Measurements from ENCODE around the gene TINAGL1.

Gene TINAGL1

DNA sequence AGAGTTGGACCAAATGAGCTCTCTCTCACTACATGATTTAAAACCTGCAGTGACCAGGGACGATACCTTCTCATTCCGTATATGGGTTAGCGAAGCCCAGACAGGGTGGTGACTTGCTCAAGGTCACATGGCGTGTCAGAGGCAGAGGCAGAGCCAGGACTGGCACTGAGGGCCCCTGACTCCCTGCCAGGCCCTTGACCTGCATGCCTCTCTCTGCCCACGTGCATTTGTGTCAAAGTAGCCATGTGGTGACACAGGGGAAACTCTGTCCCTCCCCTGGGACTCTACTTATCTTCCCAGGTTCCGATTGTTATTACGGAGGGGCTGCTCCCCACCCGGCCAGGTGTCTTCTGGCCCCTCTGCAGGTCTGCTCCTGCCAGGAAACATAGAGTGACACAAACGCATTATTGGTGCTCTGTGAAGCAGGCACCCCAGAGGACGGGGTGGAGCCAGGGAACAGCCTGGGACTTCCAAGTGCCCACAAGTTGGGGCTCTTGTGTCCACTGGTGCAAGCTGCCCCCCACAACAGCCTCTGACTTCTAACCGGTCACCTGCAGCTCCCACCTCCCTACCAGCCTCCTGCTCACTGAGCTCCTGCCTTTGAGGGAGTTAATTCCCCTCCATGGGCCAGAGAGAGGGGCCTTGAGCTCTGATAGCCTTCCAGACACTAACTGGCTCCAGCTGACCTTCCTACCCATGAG lies 7.3 kb upstream of the TINAGL1 start:
- DNase-seq: no peak

DNA sequence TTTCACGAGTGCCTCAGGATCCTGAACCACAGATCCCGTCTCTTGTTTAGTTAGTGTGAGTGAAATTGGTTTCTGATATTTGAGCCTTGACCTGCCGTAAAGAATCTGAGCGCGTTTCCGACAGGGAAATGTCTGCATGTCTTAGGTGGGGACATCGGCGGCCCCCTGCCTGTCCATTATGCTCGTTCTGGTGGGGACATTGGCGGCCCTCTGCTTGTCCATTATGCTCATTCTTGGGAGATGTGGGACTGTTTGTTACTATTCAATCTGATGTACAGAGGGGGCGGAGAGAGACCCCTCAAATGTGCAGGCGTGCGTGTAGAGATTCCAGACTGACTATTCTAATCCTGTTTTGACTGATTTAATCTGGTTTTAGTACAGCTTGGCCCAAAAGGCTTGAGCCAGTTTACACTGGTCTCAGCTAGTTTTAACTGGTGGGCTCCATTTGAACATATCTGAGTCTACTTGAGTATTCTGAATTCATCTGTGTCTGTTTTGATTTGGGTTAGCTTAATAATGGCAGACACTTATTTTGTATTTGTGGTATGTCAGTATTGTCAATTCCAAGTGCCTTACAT lies 6.6 kb upstream of the TINAGL1 start:
- no peak for DNase-seq

DNA sequence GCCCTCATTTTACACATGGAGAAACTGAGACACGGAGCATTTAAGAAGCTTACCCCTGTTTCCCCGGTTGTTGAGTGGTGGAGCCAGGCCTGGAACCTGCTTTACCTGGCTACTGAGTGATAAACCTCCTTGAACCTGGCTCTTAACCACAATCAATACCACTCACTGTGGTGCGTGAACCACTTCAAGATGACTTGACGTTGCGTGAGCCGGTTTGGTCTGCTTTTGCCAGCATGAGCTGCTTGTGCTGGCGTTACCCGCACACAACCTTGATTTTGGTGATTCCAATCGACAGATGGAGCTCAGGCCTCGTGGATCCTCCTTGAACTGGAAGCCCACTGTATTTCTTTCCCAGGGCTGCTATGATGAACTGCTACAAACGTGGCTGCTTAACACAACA lies 6.1 kb upstream of the TINAGL1 start:
- DNase-seq: no peak

DNA sequence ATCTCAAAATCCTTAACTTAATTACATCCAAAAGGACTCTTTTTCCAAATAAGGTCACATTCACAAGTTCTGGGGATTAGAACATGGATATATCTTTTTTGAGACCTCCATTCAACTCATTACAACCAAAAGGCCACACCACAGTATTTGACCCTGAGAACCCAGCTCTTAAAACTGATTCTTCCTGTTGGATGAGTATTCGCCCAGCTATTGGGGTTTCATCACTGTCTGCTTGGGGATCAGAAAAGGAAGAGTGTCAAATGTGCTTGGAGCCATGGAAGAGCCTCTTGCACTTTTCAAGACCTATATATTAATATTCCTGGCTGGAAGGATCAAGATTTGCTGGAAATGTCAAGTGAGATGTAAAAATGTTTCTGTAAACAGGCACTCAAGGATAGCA lies 5.4 kb upstream of the TINAGL1 start:
- DNase-seq: no peak

DNA sequence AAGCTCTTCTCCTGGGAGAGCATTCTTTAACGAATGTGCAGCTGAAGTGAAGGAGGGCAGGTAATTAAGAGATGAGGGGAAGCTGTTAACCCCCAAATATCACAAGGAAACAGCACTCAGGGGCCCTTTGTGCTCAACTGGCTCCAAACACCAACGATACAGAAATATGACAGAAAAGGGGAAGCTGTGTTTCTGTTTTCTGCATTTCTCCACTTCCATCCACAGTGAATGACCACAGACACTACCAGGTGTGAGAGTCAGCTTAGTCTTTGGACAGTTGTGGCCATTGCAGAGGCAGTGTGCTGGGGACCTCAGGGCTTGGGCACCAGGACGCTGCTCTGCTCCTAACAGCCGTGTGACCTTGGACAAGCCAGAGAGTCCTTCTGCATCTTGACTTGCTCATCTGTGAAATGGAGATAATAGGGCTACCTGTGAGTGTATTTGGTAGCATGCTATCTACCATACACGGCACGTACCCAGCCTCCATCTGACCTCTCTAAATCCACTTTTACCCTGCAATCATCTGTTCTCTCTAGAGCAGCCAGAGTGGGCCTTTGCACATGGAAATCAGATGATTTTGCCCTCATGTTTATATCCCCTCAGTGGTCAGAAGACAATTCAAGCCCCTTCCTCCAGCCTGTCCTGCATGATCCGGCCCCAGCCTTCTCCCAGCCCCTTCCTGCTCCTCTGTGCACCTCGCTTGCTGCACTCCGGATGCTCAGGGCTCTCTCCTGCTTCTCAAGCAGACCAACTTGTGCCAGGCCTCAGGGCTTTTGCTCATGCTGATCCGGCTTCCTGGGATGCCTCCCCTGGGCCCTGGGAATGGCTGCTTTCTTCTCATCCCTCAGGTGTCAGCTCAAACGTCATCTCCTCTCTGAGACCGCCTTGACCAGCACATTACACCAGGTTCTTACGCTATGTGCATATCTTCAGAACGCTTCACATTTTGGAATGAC lies 4.7 kb upstream of the TINAGL1 start:
- no peak for DNase-seq

DNA sequence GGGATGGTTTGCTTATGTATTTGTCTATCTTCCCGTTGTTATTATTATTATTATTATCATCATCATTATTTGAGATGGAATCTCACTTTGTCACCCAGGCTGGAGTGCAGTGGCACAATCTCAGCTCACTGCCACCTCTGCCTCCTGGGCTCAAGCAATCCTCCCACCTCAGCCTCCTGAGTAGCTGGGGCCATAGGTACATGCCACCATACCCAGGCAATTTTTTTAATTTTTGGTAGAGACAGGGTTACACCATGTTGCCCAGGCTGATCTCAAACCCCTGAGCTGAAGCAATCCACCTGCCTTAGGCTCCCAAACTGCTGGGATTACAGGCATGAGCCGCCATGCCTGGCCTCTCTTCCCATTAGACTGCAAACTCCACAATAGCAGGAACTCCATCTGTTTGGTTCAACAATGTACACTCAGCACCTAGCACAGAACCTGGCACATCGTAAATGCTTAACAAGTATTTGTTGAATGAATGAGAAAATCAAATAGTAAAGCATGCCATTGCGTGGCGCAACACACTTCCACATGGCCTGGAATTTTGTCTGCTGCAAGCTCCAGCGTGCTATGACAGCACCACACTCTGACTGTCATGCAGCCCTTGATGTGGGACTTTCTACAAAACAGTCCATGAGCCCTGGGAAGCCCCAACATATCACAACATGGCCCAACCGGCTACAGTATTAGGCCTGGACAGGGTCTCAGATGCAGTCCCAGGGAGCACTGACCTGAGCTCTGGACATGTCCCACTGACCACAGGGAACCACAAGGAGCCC lies 3.8 kb upstream of the TINAGL1 start:
- no peak for DNase-seq

DNA sequence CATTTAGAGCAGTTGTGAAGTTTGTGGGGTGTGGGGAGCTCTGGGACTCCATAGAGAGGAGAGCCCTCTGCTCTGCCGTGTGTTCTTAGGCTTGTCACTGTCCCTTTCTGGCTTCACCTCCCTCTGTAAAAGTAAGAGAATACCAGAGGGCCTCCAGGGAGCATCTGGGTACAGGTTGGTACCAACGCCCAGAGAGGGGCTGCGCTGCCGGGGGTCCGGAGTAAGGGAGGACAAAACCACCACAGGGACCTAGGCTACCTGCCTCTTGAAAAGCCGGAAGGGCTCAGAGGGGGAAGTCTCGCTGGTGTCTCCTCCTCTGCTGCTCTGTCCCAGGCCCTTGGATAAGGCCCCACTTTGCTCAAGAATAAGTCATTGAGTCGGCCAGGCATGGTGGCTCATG lies 3.1 kb upstream of the TINAGL1 start:
- DNase-seq: no peak

DNA sequence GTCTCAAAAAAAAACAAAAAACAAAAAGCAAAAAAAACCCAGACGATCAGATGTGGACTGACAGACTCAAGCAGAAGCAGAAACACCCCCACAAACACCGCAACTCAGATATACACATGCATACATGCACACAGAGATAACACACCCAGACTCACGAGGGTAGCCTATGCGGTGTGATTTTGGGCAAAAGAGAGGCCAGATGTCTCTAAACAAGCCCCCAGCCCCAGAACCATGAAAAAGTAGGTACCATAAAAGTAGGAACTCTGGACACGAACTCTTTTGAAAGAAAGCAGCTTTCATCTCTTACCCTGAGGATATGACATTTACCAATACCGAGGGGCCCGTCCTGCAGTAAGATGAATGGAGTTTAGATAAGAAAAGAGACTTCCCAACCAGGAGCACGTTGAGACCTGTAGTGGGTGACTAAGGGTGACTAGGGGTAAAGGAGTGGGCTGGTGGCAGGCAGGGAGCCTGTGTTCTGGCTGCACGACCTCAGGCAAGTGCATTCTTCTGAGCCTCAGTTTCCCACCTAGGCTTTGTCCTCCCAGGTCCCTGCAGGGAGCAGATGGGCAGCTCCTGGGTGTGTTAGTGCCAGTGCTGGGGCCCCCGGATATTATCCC lies 1.5 kb upstream of the TINAGL1 start:
- DNase-seq: no peak

DNA sequence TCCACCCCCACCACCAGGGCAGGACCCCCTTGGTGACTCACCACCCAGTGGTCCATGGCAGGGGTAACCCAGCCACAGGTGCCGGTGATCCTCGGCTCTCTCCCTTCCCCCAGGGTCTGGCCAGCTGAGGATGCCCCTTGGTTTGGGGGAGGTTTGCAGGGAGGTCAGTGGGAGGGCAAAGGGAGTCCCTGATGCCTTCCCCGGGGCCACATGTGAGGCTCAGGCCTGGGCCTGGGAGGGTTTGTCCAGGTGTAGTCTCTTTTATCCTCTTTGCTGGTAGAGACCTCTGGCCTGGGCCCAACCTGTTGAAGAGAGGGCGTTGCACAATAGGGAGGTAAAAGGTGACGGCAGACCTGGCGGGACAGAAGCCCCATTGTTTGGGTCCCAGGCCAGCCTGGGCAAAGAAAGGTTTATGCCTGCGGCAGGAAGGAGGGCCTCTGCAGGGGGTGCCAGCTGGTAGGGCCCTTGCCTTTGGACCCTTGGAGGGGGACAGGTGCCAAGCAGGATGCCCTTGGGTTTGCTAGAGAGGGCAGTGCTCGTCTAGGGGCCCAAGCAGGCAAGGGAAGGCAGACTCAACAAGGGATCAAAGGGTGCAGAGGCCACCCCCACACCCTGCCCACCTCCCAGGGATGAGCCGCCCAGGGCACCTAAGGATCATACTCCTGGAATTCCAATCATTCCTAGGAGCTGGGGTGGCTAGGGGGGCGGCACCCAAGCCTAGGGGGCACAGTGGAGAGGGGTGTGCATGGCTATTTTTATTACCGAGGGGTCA lies 760 bp upstream of the TINAGL1 start:
- peak; percentile 30 for DNase-seq

DNA sequence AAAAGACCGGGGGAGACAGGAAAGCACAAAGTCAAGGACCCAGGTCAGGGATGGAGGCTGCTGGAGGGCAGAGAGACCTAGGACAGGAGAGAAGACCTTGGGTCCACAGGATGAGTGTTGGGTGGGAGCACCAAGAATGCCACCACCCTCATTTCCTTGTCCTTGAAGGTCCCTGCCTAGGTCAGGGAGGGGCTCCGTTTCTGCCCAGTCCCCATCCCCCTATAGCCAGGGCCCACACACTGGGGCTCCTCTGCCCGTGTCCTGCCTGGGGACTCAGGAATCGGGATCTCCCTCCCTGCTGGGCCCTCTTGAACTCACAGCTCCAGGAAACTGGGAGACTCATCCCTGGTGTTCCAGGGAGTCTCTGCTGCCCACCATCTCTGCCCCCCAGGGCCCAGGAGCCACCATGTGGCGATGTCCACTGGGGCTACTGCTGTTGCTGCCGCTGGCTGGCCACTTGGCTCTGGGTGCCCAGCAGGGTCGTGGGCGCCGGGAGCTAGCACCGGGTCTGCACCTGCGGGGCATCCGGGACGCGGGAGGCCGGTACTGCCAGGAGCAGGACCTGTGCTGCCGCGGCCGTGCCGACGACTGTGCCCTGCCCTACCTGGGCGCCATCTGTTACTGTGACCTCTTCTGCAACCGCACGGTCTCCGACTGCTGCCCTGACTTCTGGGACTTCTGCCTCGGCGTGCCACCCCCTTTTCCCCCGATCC lies 584 bp downstream of the TINAGL1 start:
- DNase-seq: no peak

DNA sequence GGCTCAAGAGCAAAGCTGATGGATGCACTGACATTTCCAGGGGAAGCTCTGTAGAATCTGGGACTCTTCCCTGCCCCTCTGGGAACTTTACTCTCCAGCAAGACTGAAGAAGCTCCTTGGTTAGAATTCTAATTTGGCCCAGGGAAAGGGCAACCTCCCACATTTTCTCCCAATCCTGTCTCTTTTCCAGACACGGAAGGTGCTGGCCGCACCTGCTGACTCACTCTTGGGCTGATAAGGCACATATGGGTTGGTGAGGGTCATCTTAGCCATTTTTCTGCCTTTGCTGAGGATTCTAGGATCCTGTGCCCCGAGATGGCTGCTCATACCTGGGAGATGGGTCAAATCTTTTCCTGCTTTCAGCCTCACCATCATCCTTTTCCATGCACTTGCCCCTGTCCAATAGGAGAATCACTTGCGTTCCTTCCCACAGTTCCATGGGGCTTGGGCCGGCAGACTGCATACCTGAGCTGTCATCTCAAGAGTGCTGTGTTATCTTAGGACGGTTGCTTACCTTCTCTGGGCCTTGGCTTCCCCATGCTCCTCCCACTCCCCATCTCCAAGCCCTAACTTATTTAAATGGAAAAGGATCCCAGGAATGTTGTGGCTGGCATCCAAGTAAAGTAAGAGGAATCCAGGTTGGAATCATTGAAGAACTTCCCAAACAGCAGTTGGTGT lies 1.3 kb downstream of the TINAGL1 start:
- DNase-seq: no peak

DNA sequence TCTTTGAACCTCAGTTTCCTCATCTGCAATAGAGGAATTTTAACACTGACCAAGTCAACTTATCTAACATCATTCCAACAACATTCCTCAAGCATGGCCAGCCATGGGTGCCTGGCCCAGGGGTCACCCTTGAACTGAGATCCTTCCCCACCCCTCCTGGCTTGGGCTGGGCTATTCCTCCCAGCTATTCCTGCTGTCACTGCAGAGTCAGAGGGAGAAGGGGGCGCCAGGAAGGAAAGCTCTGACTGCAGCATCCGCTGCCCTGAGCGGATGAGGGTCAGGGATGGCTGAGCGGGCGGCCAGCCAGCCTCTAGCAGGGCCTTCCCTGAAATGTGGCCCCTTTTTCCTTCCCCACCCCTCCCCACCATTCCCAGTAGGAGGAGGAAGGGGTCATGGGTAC lies 3.1 kb downstream of the TINAGL1 start:
- no peak for DNase-seq

DNA sequence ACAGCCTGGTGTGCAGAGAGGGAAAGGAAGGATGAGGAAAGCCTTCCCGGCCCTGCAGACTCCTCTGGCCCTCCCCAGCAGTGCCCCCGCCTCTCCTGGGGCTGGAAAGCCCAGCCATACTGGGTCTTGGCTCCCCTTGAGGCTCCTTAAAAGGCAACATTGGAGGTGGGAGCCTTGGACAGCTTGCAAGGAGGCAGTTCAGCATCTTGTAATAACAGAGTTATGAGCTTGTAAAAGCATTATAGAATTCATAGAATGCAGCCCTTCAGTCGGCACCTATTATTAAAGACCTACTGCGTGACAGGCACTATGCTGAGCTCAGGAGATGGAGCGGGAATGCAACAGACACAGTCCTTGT lies 4.2 kb downstream of the TINAGL1 start:
- DNase-seq: no peak

DNA sequence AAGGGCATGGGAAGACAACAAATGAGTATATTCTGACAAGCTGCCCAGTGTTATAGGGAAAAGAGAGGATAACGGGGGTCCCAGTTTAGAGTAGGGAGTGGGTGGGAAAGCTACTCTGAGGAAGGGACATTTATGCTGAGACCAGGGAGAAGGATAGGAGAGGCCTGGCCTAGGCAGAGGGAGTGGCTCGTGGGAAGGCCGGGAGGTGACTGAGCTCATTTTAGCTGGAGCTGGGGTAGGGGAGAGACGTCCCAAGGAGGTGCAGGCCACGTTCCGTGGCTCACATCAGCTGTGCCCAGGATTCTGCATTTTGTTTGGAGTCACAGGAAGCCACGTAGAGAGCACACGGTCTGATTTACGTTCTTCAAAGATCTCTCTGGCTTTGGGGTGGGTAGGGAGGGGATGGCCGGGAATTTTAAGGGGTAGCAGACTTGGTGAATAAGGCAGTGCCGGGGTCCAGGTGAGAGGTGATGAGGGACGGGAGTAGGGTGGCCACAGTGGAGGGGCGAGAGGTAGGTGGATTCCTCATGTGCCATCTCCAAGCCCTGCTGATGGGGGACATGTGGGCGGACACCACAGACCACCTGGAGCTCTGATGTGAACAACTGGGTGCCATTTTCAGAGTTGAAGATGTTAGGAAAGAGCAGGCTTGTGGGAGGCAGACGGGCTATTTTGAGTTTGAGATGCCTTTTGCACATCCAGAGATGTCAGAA lies 4.7 kb downstream of the TINAGL1 start:
- no peak for DNase-seq

DNA sequence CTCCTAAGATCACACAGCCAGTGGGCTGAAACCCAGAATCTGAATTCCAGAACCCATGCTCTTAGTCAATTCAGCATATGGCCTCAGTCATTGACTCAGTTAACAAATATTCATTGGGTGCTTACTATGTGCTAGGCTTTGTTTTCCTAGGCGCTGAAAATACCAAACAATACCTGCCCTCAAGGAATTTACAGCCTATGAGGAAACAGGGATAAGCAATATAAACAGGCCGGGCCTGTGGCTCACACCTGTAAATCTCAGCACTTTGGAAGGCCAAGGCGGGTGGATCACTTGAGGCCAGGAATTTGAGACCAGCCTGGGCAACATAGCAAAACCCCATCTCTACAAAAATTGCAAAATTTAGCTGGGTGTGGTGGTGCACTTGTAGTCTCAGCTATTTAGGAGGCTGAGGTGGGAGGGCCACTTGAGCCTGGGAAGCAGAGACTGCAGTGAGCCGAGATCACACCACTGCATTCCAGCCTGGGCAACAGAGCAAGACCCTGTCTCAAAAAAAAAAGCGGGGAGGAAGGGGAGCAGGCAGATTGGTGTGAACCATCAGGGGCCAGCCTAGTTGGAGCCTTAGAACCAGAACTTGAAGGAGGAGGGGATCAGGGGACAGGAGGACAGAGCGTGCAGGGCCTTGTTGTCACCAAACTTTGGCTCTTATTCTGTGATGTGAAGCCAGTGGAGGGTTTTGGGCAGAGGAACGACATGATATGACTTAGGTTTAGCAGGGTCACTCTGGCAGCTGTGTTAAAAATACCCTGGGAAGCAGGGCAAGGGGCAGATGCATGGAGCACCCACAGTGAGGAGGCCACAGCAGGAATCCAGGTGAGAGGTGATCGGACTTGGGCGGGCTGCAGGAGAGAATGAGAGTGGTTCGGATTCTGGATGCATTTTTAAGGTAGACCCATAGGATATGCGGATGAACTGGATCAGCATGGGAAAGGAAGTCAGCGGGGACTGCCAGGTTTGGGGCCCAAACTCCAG lies 5.8 kb downstream of the TINAGL1 start:
- DNase-seq: no peak

DNA sequence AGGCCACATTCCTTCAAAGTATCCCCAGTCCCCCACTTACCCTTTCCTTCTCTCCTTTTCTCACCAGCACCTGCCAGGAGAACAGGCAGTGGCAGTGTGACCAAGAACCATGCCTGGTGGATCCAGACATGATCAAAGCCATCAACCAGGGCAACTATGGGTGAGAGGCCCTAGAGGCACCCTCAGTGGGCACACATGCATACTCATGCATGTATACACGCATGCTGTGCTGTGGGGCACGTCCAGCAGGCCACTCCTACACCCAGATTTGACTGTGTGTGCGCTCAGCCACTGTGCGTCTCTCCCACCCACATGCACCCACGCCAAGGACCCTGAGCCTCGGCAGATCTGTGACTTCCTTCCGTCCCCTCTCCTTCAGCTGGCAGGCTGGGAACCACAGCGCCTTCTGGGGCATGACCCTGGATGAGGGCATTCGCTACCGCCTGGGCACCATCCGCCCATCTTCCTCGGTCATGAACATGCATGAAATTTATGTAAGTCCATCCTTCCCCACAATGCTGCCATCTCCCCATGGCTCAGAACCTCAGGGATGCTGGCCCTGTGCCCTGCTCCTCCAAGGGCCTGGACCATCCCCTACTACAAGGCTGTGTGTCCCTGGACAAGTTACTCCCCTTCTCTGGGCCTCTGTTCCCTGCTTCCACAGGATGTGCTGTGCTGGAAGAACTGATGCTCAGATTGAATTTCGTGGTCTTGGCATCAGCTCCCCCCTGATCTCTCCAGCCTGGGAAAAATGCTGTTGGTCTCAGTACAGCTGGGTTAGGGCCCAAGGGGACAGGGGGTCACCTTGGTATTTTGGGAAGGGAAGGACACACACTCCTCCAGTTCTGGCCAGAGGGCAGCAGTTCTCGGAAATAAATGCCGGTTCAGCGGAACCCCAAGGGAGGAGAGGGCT lies 7.0 kb downstream of the TINAGL1 start:
- DNase-seq: no peak

Measured in NCI-H2029 (cell line).